Measurements from ENCODE around the gene TIMM44.

DNA sequence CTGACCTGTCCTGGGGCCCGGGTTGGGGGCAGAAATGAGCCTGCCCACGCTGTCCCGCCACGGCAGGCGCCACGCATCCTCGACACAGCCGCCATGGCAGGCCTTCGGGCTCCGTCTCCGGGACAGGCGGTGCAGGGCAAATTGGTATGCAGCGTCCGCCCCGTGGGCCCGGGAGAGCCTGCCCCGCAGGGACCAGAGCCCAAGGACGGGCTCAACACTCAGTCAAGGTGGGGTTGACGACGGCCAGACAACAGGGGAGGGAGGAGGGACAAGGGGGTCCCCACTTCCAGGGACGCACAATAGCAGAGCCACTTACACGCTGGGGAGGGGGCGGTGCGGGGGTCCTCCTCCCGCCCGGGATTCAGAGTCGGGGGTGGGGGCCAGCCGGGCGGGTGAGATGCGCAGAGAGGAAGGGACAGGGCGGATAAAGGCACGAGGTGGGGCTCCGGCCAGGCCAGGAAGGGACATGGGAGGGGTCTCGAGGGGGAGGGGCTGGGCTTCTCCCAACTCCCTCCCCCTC lies 18.8 kb downstream of the TIMM44 start:
- TF ChIP-seq GATA2 (IDR thresholded peaks at IDR 0.05; ENCODE audit: low read depth, low read length): no peak
- no peak for TF ChIP-seq GATA3 (IDR thresholded peaks at IDR 0.05; ENCODE audit: low read depth, low read length)

All from SH-SY5Y (cell line).